ENCODE data around the gene CCN2.

Gene CCN2

GRCh38 chr6:131967948-131968347, 16.8 kb upstream of the CCN2 start:
- no peak for DNase-seq (ENCODE audit: low read depth)
- H3K4me3 ChIP-seq (ENCODE audit: low read length) = no peak overlapping the region
- TF ChIP-seq CTCF (conservative IDR thresholded peaks at IDR 0.05; ENCODE audit: low read length) = no peak

GRCh38 chr6:131966443-131966842, 15.3 kb upstream of the CCN2 start:
- TF ChIP-seq CTCF (conservative IDR thresholded peaks at IDR 0.05; ENCODE audit: low read length) = no peak
- H3K4me3 ChIP-seq (ENCODE audit: low read length) = no peak overlapping the region
- peak; percentile 27 for DNase-seq (ENCODE audit: low read depth)

- H3K4me3 ChIP-seq (ENCODE audit: low read length) = no peak overlapping the region
- no peak for DNase-seq (ENCODE audit: low read depth)
- no peak for TF ChIP-seq CTCF (conservative IDR thresholded peaks at IDR 0.05; ENCODE audit: low read length)
These were observed 11.9 kb upstream of the CCN2 start for GRCh38 chr6:131963063-131963462.

- peak; percentile 53 for DNase-seq (ENCODE audit: low read depth)
- H3K4me3 ChIP-seq (ENCODE audit: low read length) = no peak overlapping the region
- peak; percentile 50 for TF ChIP-seq CTCF (conservative IDR thresholded peaks at IDR 0.05; ENCODE audit: low read length)
These were observed 9.4 kb upstream of the CCN2 start for GRCh38 chr6:131960371-131961133.

GRCh38 chr6:131958542-131959470, 7.6 kb upstream of the CCN2 start:
- H3K4me3 ChIP-seq (ENCODE audit: low read length) = no peak overlapping the region
- no peak for TF ChIP-seq CTCF (conservative IDR thresholded peaks at IDR 0.05; ENCODE audit: low read length)
- DNase-seq (ENCODE audit: low read depth) = no peak

- DNase-seq (ENCODE audit: low read depth) = no peak
- no peak for TF ChIP-seq CTCF (conservative IDR thresholded peaks at IDR 0.05; ENCODE audit: low read length)
- no peak overlapping the region for H3K4me3 ChIP-seq (ENCODE audit: low read length)
These were observed 6.9 kb upstream of the CCN2 start for GRCh38 chr6:131958095-131958494.

All from AG10803 (cell line).